ENCODE results near the gene GALNT10. TPM values are rescaled to one million over a fixed set of nuclear protein-coding genes. Genes with fewer than 3 reads are reported as not detected.

GALNT10 gene
- total and polyA plus RNA-seq, 2 of the 8 experiments (the other 6 are each of a cell fraction or from before 2014, with no cell fraction given) = 4.6 to 15.5 TPM

DNA sequence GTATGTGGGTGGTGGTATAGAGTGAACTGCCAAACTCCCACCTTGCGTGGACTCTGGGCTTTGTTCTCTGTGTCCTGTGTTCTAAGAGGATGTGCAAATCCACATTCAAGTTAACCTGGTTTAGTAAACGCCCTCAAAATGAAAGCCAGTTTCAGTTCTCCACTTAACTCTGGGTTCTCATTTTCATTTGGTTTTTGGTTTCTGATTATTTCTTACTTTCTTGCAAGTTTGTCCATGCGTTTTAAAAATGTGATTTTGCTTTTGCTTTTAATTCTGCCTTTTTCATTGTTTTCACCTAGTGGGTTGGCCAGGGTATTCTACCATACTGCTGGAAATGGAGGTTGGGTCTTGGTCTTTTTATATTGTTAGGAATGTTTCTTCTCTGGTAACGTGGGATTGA is 38.2 kb downstream of the GALNT10 start:
- no peak for FAIRE-seq
- no peak overlapping the region for H3K9ac ChIP-seq (replicated peaks in 1 of 4; ENCODE audit: extremely low read depth in 1 of 4, low read depth in 3 of 4, low read length in 3 of 4)
- no peaks in the 10 kb centered on the region for H3K36me3 ChIP-seq (ENCODE audit: control insufficient read depth in 2 of 4, insufficient read depth in 4 of 4, low read length in 3 of 4)
- no peaks in the 10 kb centered on the region for H3K27me3 ChIP-seq (replicated peaks in 1 of 4; ENCODE audit: control insufficient read depth in 3 of 4, extremely low read depth in 1 of 4, insufficient read depth in 3 of 4, low read length in 3 of 4)
- H3K56ac ChIP-seq (replicated peaks; ENCODE audit: insufficient read length, low read depth, low read length) = no peak overlapping the region
- H2BK12ac ChIP-seq (ENCODE audit: low read depth, low read length) = no peak overlapping the region
- H3K9me3 ChIP-seq (ENCODE audit: insufficient read depth in 2 of 2, low read depth in 1 of 2, low read length in 1 of 2) = peaks cover 4 to 6% of the 10 kb centered on the region in 2 experiments; a peak in 2 of 4 replicates
- no peak overlapping the region for H2BK120ac ChIP-seq (replicated peaks; ENCODE audit: low read depth, low read length)
- H4K8ac ChIP-seq (ENCODE audit: extremely low read depth, insufficient read depth, low read length) = no peak overlapping the region
- H2AK5ac ChIP-seq (ENCODE audit: low read depth, low read length) = no peak overlapping the region
- H3K23me2 ChIP-seq (ENCODE audit: low read depth, low read length) = no peaks in the 10 kb centered on the region
- H2BK20ac ChIP-seq (ENCODE audit: low read length) = no peak overlapping the region
- CTCF ChIA-PET (ENCODE audit: partially characterized antibody) = no interaction called here
- H3K4me1 ChIP-seq (replicated peaks in 1 of 4; ENCODE audit: control insufficient read depth in 3 of 4, insufficient read depth in 4 of 4, low read length in 3 of 4) = no peaks in the 10 kb centered on the region
- H2BK15ac ChIP-seq (ENCODE audit: low read length) = no peak overlapping the region
- H3K18ac ChIP-seq (ENCODE audit: extremely low read depth, low read length) = no peak overlapping the region
- H2BK5ac ChIP-seq (ENCODE audit: low read depth, low read length) = no peak overlapping the region
- WGBS, 2 experiments (ENCODE audit: extremely low coverage in 1 of 2, insufficient coverage in 1 of 2, insufficient read length in 1 of 2, insufficient replicate concordance in 2 of 2, low coverage in 1 of 2, low lambda C conversion rate in 2 of 2, missing lambda C conversion rate in 1 of 2) = 87% methylated on average over 4 of the region's 4 CpGs; no CpG with 5 or more reads in 1 of the 2 experiments
- no peak overlapping the region for H4K5ac ChIP-seq (ENCODE audit: insufficient read length, low read depth, low read length)
- no peaks in the 10 kb centered on the region for H4K20me1 ChIP-seq (replicated peaks in 1 of 2; ENCODE audit: control insufficient read depth in 1 of 2, insufficient read depth in 2 of 2, low read length in 2 of 2)
- no peak overlapping the region for H3K4ac ChIP-seq (replicated peaks; ENCODE audit: insufficient read length, low read depth, low read length)
- H3K79me1 ChIP-seq (ENCODE audit: low read depth, low read length) = no peaks in the 10 kb centered on the region
- POLR2A ChIA-PET (ENCODE audit: partially characterized antibody) = no interaction called here
- H3K4me3 ChIP-seq (ENCODE audit: extremely low read depth in 1 of 4, insufficient read depth in 2 of 4, low read depth in 3 of 4, low read length in 4 of 4) = no peak overlapping the region
- no peak overlapping the region for H3K23ac ChIP-seq (ENCODE audit: insufficient read length)
- H3K14ac ChIP-seq (ENCODE audit: insufficient read length) = no peak overlapping the region
- no peaks in the 10 kb centered on the region for H3K79me2 ChIP-seq (ENCODE audit: control insufficient read depth in 1 of 2, insufficient read depth in 2 of 2, low read length in 2 of 2)
- no peak overlapping the region for H3K27ac ChIP-seq (ENCODE audit: low read depth, low read length)
- no peak overlapping the region for H2AFZ ChIP-seq (ENCODE audit: low read length)
- H4K91ac ChIP-seq (replicated peaks; ENCODE audit: insufficient read length, low read length) = no peak overlapping the region
- no peak for DNase-seq (ENCODE audit: low read depth in 1 of 2, low spot score in 2 of 2)
- H3K4me2 ChIP-seq (ENCODE audit: insufficient read depth in 1 of 2, low read depth in 2 of 2, low read length in 2 of 2) = no peak overlapping the region
- no peak for TF ChIP-seq GTF2F1 (IDR thresholded peaks at IDR 0.05; ENCODE audit: borderline replicate concordance, low read depth, low read length)
- TF ChIP-seq SP4 (IDR thresholded peaks at IDR 0.05; ENCODE audit: low read length) = no peak
- TF ChIP-seq, protein P1, sequence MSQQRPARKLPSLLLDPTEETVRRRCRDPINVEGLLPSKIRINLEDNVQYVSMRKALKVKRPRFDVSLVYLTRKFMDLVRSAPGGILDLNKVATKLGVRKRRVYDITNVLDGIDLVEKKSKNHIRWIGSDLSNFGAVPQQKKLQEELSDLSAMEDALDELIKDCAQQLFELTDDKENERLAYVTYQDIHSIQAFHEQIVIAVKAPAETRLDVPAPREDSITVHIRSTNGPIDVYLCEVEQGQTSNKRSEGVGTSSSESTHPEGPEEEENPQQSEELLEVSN (IDR thresholded peaks at IDR 0.05) = no peak
- TF ChIP-seq, protein P2, sequence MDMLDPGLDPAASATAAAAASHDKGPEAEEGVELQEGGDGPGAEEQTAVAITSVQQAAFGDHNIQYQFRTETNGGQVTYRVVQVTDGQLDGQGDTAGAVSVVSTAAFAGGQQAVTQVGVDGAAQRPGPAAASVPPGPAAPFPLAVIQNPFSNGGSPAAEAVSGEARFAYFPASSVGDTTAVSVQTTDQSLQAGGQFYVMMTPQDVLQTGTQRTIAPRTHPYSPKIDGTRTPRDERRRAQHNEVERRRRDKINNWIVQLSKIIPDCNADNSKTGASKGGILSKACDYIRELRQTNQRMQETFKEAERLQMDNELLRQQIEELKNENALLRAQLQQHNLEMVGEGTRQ (IDR thresholded peaks at IDR 0.05; ENCODE audit: low read length) = no peak
- TF ChIP-seq SAP30 (IDR thresholded peaks at IDR 0.05; ENCODE audit: insufficient read depth, insufficient replicate concordance, low read length) = no peak
- no peak for TF ChIP-seq CHD2 (IDR thresholded peaks at IDR 0.05; ENCODE audit: low read length)
- no peak for TF ChIP-seq CBX8 (IDR thresholded peaks at IDR 0.05; ENCODE audit: borderline replicate concordance, low read depth, low read length)
- no peak for TF ChIP-seq RFX5 (IDR thresholded peaks at IDR 0.05; ENCODE audit: borderline replicate concordance, low read depth, low read length)
- no peak for TF ChIP-seq BCL11A (IDR thresholded peaks at IDR 0.05; ENCODE audit: low read depth in 2 of 2, low read length in 2 of 2)
- no peak for TF ChIP-seq TAF7 (optimal IDR thresholded peaks at IDR 0.05; ENCODE audit: borderline replicate concordance, low read depth, low read length)
- TF ChIP-seq TAF1 (IDR thresholded peaks at IDR 0.05; ENCODE audit: low read depth, low read length) = no peak
- no peak for TF ChIP-seq SIX5 (IDR thresholded peaks at IDR 0.05; ENCODE audit: low read depth, low read length)
- TF ChIP-seq SIRT6 (IDR thresholded peaks at IDR 0.05; ENCODE audit: low read length) = no peak
- no peak for TF ChIP-seq EGR1 (IDR thresholded peaks at IDR 0.05; ENCODE audit: borderline replicate concordance, low read depth, low read length)
